Stimulated activated CD8-positive, alpha-beta memory T cell treated with anti-CD3 and anti-CD28 coated beads, Interleukin-4, amount 100 ng/mL, for 24 hours (primary cell): ENCODE data around the gene HSPB1.
"Not testable (repeated sequence)": the region's sequence is repeated elsewhere in the genome, so short reads cannot be mapped to it uniquely, and the experiment has no call there.

Experiments
- DNase-seq: peaks from one replicate; pipeline ENCODE4 v3.0.0-alpha.2; 2020; ENCODE audit warnings: low read depth

Gene HSPB1

DNA sequence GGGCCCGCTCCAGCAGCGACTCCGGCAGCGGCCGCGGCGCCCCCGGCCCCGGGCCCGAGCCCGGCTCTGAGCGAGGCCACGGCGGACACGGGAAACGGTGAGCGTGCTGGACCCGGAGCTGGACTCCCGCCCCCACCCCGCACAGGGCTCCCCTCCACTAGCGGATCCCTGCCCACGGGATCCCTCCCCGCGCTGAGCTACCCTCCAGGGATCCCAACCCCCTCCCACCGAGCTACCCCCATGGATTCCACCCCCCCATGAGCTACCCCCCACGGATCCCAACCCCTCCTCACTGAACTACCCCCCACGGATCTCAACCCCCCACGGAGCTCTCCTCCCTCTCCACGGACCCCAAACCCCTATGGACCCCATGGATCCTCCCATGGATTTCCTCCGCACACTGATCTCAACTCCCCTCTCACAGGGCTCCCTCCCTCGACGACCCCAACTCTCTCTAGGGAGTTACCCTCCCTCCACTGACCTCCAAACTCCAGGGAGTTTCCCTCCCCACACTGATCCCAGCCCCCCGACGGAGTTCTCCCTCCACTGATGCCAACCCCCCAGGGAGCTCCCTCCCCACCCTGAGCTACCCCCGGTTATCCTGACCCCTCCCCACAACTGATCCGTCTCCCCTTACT is 20.6 kb upstream of the HSPB1 start:
- DNase-seq = no peak

DNA sequence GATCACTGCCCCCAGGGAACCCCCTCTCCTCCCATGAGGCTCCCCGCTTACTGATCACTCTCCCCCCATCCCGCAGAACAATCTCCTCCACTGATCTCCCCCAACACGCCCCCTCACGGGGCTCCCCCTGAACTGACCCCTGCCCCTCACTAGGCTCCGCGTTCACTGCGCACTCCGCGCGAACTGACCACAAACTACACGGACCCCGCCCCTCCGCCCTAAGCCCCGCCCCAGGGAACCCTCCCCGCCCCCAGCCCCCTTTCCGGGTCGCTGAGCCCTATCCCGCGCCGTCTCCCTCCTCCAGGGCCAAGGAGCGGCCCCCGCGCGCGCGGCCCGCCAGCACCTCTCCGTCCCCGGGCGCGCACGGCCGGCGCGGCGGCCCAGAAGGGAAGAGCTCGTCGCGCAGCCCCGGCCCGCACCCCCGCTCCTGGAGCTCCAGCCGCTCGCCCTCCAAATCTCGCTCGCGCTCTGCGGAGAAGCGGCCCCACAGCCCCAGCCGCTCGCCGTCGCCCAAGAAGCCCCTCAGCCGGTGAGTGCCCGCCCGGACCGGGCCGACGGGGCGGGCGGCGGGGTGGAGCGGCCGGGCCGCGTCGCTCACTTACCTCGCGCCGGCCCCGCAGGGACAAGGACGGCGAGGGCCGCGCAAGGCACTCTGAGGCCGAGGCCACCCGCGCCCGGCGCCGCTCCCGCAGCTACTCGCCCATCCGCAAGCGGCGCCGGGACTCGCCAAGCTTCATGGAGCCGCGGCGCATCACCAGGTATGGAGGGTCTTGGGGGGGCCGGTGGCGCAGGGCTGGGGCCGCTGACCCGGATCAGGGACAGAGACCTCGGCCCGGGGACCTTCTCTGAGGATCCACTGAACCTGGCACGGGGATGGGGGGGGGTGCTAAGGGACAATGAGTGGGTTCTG is 19.9 kb upstream of the HSPB1 start:
- no peak for DNase-seq

DNA sequence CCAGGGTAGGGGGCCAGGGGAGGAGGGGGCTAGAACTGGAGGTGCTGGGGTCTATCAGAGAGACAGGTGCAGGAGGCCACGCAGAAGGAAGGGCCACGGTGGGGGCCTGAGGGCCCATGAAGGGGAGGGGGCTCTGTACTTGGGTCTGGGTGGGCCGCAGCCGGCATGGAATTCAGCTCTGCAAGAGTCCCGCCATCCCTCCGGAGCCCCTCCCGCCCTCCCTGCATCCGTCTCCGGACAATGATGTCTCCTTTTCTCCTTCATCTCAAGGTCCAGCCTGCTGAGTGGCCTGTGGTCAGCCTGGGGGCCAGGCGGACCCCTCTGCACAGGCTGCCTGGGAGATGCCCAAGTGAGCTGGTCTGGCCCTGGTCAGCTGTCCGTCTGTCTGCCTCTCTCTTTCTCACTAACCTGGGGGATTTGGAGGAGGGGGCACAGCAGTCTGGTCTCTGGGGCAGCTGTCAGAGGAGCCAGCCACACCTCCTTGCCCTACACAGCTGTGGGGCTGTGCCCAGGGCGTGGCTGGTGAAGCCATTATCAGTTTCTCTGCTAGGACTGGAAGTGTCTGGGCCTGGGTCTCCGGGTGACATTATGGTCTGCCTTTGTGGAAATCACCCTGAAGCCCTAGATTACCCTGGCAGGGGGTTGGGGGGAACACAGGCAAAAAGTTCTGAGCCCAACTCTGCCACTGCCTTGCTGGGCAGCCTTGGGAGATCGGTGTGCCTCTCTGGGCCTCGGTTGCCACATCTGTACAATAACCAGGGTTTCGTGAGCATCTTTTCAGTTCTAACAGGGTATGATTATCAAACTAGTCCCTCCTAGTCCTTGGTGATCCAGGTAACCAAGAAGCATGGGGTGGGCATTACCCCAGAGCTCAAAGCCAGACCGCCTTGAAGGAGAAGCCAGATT is 19.0 kb upstream of the HSPB1 start:
- no peak for DNase-seq

DNA sequence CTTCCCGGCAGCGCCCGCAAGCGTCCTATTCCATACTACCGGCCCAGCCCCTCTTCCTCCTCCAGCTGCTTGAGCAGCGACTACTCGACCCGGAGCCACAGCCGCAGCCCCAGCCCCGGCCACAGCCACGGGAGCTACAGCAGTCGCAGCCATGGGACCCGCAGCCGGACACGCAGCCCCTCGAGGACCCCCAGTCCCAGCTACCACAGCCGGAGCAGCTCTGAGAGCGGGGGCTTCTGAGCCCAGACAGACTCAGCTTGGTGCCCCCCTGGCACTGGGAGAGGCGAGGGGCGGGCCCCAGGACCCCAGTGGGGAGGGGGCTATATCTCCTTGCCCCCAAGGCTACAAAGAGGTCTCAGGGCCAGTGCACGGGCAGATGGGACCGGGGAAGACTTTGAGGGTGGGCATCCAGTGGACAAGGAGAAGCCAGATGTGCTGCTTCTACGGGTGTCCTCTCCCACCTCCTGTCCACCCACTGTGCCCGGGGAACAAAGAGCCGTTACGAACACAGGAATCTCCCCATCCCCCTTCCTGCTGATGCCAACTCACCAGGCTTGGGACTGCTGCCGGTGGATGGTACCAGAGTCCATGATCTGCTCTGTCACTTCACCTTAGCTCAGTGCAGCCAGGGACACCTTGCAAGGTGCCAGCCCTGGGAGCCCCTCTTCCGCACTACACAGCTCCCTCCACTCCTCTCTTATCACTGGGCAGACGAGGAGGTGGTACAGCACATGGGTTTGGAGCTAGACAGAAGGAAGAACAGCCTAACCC is 16.7 kb upstream of the HSPB1 start:
- DNase-seq = no peak

DNA sequence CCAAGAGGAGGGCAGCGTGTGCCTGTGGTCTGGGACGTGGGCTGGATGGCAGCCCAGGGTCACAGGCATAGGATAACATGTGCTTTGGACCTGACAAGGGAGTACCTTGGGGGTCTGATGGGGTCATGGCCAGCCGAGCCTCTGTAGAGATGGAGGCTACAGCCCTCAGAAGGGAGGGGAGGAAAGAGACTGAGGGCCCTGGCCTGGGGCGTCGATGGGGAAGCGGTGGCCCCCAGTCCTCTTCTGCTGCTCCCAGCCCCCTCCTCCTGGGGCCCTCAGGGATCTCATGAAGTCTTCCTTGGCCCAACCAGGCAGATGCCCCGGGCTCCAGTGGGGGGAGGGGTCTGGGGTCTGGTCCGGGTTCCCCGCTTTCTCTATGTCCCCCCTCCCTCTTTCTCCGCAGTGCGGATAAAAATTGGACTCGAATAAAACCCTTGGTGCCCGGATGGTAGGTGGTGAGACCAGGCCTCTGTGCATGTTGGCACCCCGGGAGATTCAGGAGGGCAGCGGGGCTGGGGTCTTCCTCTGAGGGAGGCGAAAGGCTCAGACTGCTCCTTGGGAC is 15.6 kb upstream of the HSPB1 start:
- no peak for DNase-seq

DNA sequence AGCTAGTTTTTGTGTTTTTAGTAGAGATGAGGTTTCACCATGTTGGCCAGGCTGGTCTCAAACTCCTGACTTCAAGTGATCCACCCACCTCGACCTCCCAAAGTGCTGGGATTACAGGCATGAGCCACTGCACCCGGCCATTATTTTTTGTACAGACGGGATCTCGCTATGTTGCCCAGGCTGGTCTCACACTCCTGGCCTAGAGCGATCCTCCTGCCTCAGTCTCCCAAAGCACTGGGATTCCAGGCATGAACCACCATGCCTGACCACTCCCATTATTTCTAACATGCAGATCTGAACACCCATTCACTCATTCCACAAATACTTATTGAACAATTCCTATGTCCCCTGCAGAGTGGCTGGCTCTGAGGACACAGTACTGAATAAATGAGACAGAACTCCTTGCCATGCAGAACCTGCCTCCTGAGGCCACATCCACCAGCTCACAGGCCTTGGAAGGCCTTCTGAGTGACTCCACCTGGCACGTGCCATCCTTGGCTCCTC is 11.6 kb upstream of the HSPB1 start:
- not testable (repeated sequence) for DNase-seq

DNA sequence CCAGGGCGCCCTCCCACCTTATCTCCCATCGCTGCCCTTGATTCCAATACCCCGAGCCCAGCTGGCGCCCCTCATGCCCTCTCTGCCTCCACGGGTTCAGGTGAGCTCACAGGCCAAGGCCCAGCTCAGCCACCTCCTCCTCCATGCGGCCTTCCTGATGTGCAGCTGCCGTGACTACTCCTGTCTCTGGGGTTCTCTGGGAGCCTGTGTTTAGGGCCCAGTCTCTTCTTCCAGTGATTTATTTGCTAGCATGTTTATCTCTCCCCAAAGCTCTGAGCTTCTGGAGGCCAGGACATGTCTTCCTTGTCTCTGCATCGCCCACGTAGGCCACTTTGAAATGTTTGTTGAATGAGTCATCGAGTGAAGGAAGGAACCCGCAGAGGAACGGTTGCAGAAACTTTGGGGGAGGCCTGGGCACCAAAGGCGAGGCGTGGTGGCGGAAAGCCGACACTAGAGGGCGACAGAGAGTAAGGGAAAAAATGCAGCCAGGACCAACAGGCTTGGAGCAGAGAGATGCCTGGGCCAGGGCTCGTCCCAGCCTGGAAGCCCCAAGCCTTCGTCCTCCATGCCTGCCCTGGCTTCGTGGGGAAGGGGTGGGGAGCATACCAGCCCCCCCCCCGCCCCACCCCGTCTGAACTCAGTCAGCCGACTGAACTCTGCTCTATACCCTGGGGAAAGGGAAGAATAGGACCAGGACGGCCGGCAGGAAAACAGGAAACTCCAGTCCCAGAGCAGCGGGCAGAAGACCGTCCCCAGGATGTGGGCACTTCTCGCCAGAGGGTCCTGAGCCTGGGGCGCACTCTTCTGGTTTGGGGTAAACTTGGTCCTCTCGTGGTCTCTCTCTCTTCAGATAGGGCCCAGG is 10.9 kb upstream of the HSPB1 start:
- DNase-seq = peak; percentile 77

DNA sequence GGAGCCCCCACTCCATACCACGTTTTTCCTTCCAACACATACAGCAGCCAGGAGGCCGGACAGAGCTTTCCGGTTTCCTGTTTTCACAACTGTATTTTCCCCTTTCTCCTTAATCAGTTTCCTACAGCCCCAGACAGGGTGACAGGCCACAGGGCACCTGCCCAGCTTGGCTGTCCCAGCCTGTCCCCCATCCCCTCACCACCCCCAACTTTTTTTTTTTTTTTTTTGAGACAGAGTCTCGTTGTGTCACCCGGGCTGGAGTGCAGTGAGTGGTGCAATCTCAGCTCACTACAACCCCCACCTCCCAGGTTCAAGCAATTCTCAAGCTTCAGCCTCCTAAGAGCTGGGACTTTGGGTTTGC is 10.3 kb upstream of the HSPB1 start:
- no peak for DNase-seq

DNA sequence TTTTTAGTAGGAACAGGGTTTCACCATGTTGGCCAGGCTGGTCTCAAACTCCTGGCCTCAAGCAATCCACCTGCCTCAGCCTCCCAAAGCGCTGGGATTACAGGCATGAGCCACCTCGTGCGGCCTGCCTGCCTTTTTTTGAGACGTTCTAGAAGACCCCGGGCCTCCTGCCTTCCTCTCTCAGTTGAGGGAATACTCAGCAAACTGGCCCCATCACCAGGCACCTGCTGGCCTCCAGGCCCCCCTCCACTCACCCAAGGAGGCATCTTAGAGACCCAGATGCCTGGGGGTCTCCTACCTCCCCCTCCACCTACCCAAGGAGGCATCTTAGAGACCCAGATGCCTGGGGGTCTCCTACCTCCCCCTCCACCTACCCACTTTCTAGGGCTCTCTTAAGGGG is 9.6 kb upstream of the HSPB1 start:
- not testable (repeated sequence) for DNase-seq

DNA sequence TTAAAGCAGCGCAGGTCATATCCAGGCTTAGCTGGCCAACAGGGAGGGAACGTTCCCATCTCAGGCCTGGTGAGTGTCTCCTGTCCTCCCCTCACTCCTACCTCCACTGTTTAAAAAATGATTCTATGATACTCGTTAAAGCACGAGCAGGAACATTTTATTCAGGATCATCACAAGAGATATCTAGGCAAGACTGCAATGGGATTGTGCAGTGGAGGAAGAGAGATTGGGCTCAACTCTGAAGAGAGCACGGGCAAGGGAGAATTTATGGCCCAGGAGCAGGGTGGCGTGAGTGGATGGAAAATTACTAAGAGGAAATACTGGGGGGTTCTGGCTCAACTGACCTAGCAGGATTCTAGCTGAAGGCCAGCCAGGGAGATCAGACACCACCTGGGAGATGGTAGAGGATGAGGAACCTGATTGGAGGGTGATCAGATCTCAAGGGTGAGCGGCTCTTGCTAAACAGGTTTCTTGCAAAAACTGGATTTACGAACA is 9.0 kb upstream of the HSPB1 start:
- DNase-seq = no peak

DNA sequence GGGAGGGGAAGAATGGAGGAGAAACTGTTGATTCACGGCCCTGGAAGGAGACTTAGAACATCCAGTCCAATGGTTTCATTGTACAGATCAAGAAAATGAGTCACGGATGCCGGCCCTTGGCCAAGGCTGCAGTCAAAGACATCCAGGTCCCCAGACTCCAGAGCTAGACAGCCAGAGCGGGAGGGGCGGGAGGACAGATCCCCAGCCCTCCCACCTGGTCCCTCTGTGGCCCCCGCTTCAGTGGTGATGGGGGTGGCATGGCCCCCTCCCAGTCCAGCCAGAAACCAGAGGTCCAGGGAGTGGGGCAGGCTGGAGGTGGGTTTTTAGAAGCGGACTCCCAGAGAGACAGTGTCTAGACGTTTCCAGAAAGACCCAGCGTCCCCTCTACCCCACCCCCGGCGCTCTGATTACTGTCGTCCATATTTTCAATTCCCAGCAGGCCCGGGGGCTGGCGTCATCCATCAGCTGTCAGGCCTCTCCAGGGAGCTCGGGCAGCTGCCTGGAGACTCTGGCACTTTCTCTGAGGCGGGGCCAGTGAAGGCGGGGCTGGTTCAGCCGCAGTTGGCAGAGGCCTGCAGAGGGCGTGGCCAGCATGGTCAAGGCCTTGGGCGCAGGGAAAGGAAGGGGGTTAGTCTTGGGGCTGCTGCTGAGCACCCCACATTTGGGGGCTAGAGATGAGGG is 8.0 kb upstream of the HSPB1 start:
- no peak for DNase-seq

DNA sequence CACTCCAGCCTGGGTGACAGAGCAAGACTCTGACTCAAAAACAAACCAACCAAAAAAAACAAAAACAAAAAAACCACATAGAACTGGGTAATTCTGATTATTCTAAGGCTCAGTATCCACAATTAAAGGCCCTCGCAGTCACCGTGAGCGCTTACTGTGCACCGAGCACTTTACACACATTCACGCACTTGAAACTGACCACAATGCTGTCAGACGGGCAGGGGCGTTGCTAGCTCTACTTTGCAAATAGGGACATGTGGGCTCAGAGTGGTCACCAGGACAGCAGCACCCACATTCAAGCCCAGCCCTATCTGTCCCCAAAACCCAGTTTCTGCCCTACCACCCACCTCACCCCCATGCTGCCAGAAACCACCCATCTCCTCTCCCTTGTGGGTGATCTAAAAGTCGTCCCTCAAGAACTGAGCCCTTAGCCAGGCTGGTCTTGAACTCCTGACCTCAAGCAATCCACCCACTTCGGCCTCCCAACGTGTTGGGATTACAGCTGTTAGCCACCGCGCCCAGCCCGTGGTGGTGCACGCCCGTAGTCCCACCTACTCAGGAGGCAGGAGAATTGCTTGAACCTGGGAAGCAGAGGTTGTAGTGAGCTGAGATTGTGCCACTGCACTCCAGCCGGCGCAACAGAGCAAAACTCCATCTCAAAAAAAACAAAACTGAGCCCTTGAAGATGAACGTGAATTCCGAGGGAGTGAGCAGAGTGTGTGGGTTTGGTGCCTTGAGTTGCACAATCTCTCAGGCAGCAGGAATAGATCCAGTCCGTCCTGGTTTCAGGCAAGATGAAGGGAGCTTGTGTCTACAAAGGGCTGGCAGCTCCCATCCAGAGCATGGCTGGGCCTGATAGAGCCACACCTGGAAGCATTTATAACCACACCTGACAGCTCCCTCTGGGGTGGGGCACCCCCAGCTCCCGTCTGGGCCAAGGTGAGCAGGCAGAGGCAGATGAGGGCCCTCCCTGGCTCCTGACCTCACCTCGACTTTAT is 5.4 kb upstream of the HSPB1 start:
- DNase-seq = no peak

DNA sequence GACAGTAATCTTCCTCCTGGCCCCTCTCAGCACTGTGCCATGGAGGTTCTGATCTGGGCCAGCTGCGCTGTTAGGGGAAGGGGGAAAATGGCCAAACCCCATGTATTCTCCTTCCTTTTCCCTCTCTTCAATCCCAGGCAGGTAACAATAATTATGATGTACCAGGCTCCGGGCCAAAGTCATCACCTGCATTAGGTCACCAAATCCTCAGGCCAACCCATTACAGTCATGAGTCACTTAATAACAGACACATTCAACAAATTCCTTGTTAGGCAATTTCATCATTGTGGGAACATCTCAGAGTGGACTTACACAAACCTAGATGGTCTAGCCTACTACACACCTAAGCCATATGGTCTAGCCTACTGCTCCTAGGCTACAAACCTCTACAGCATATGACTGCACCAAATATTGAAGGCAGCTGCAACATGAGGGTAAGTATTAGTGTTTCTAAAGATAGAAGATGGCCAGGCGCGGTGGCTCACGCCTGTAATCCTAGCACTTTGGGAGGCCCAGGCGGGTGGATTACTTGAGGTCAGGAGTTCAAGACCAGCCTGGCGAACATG is 2.2 kb upstream of the HSPB1 start:
- no peak for DNase-seq

DNA sequence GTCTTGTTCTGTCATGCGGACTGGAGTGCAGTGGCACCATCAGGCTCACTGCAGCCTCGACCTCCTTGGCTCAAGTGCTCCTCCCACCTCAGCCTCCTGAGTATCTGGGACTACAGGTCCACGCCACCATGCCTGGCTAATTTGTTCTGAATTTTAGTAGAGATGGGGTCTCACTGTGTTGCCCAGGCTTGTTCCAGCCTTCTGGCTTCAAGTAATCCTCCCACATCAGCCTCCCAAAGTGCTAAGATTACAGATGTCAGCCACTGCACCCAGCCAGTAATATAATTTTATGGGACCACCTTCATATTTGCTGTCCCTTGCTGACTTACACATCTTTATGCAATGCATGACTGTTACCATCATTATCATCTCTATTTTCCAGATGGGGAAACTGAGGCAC is 1.5 kb upstream of the HSPB1 start:
- no peak for DNase-seq

DNA sequence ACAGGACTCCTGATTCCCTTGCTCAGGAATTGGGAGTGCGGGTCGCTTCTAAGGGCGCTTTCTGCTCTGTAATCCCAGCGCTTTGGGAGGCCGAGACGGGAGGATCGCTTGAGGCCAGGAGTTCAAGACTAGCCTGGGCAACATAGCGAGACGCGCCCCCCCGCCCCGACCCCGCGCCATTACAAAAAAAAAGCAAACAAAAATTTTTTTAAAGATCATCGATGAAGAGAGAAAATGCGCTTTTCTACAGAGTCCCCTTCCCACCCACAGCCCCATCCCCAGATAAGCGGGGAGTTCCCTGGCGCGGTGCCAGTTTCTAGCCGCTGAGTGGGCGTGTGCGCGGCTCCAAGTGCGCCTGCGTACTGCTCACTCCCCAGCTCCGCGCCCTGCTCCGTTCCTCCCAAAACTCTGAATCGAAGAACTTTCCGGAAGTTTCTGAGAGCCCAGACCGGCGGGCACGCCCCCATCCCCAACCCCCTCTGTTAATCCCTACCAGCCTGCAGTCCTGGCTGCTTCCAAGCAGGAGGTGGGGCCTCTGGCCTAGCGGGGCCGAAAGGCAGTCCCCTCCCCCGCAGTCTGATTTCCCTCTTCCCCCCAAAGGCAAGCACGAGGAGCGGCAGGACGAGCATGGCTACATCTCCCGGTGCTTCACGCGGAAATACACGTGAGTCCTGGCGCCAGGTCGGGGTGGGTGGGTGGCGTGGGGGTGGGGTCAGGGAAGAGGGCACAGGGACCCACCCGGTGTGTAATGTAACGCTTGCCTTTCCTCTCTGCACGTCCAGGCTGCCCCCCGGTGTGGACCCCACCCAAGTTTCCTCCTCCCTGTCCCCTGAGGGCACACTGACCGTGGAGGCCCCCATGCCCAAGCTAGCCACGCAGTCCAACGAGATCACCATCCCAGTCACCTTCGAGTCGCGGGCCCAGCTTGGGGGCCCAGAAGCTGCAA is 1.0 kb downstream of the HSPB1 start:
- DNase-seq = peak; percentile 60

DNA sequence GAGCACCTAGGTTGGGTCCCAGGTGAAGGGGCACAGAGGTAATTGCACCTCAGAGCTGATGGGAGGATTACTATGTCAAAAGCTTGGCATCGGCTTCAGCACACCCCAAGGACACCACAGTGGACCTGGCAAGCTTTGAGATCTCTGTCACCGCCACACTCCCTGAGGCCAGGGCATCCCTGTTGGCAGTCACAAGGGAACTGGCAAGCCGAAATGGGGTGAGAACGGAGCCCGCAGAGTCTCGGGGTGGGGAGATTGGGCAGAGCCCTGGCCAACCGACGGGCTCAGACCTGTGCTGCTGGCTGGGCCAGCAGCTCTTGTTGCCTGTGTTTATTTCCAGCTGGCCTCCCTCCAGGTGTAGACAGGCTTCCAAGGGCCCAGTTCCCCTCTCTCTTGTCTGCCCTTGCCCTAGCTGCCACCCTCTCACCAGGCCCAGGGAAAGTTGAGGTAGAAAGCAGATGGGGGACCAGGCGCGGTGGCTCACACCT is 2.5 kb downstream of the HSPB1 start:
- DNase-seq = no peak

DNA sequence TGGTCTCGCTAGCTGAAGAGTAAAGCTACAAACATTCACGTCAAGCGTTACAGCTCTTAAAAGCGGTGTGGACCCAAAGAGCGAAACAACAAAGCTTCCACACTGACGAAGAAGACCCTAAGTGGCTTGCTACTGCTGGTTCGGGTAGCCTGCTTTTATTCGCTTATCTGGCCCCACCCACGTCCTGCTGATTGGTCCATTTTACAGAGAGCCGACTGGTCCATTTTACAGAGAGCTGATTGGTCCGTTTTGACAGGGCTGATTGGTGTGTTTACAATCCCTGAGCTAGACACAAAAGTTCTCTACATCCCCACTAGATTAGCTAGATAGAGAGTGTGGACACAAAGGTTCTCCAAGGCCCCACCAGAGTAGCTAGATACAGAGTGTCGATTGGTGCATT is 6.4 kb downstream of the HSPB1 start:
- DNase-seq = not testable (repeated sequence)
